CD4-positive, alpha-beta memory T cell (primary cell): ENCODE data around the gene KLK6. TPM values are rescaled to one million over a fixed set of nuclear protein-coding genes. Genes with fewer than 3 reads are reported as not detected.
A peak's percentile ranks its signal among the peaks of the same experiment; 100 is the strongest.

Source experiments
- CTCF ChIA-PET: fragments of 350-600 bp; sonication (Branson Sonifier 250); formaldehyde crosslinking; loops from one replicate; lab custom pipeline; 2021; ENCODE audit warnings: inconsistent platforms; ENCODE audit not compliant: partially characterized antibody; lab: Charles Lee
- POLR2A ChIA-PET: fragments of 350-600 bp; sonication (Branson Sonifier 250); formaldehyde crosslinking; loops from one replicate; lab custom pipeline; 2021; ENCODE audit not compliant: partially characterized antibody; lab: Charles Lee
- DNase-seq, 5 donors: peaks; one replicate each; pipeline versions ENCODE4 v3.0.0 to v3.0.0-alpha.2; 2020 to 2022; ENCODE audit warnings: mixed read lengths in 1 of 5
- H3K27ac ChIP-seq: one replicate; pipeline ENCODE4 v1.7.0; 2013; ENCODE audit warnings: low read depth, low read length
- H3K27me3 ChIP-seq: 2 replicates; pipeline ENCODE4 v1.7.0; 2013; ENCODE audit warnings: mild to moderate bottlenecking, low read length, moderate library complexity; ENCODE audit not compliant: insufficient read depth
- H3K36me3 ChIP-seq: 2 replicates; pipeline ENCODE4 v1.7.0; 2013; ENCODE audit warnings: mild to moderate bottlenecking, low read length, moderate library complexity; ENCODE audit not compliant: insufficient read depth
- H3K4me1 ChIP-seq: 2 replicates; pipeline ENCODE4 v1.7.0; 2013; ENCODE audit warnings: mild to moderate bottlenecking, low read length, moderate library complexity; ENCODE audit not compliant: insufficient read depth
- H3K4me3 ChIP-seq, 2 donors: one replicate each; pipeline ENCODE4 v1.7.0; 2013; ENCODE audit warnings: low read length in 2 of 2, mild to moderate bottlenecking in 1 of 2
- H3K9me3 ChIP-seq, 2 donors: one replicate each; pipeline ENCODE4 v1.7.0; 2013; ENCODE audit warnings: low read length in 2 of 2, control low read depth in 1 of 2; ENCODE audit not compliant: control insufficient read depth in 1 of 2
- H3K27ac Mint-ChIP-seq, 7 donors: one replicate each; pipeline ENCODE4 v1.8.0; 2020 to 2021; ENCODE audit warnings: mixed read lengths in 7 of 7, mild to moderate bottlenecking in 6 of 7, inconsistent platforms in 3 of 7, moderate library complexity in 3 of 7
- H3K27me3 Mint-ChIP-seq, 2 donors: one replicate each; pipeline ENCODE4 v1.8.0; 2020 to 2021; ENCODE audit warnings: mixed read lengths in 2 of 2
- H3K36me3 Mint-ChIP-seq, 2 donors: one replicate each; pipeline ENCODE4 v1.8.0; 2020 to 2021; ENCODE audit warnings: mixed read lengths in 2 of 2, inconsistent platforms in 1 of 2, mild to moderate bottlenecking in 1 of 2
- H3K4me1 Mint-ChIP-seq, 4 donors: one replicate each; pipeline ENCODE4 v1.8.0; 2020 to 2021; ENCODE audit warnings: mixed read lengths in 4 of 4, mild to moderate bottlenecking in 1 of 4
- H3K4me3 Mint-ChIP-seq, 8 donors: one replicate each; pipeline ENCODE4 v1.8.0; 2020 to 2021; ENCODE audit warnings: mixed read lengths in 8 of 8, mild to moderate bottlenecking in 7 of 8, moderate library complexity in 6 of 8, inconsistent platforms in 3 of 8
- H3K9me3 Mint-ChIP-seq, 8 donors: one replicate each; pipeline ENCODE4 v1.8.0; 2020 to 2021; ENCODE audit warnings: mixed read lengths in 8 of 8, mild to moderate bottlenecking in 5 of 8, inconsistent platforms in 3 of 8, moderate library complexity in 1 of 8
- intact Hi-C: fragments of 100-400 bp; cut with micrococcal nuclease; formaldehyde crosslinking; loops from one replicate; pipeline ENCODE4 v1.15.1; 2023
- polyA plus RNA-seq, 2 donors: library from polyadenylated mRNA; unstranded; fragments of 300-500 nt; fragmentation: Illumina TruSeq; gene quantifications; one replicate each; pipeline ENCODE4 v1.2.3, GENCODE V29; 2021
- total RNA-seq, 2 experiments: library from RNA; stranded (reverse); gene quantifications; one replicate each; pipeline ENCODE4 v1.2.3, GENCODE V29; 2021

The KLK6 gene
- total and polyA plus RNA-seq, 4 experiments from 2014 or later, result not detected

- intact Hi-C loops, result no loop called here
- DNase-seq, result no peak
- Histone ChIP-seq H3K4me1 (no peaks in the 10 kb centered on the region), H3K9me3 (no peaks in the 10 kb centered on the region), H3K27ac (no peak overlapping the region), H3K36me3 (no peaks in the 10 kb centered on the region), H3K27me3 (peaks cover 4% of the 10 kb centered on the region), H3K4me3 (no peak overlapping the region)
- ChIA-PET CTCF (no interaction called here), POLR2A (no interaction called here)
- Mint-ChIP-seq H3K4me1 (no peaks in the 10 kb centered on the region), H3K9me3 (peaks cover 0 to 3% (median 0%) of the 10 kb centered on the region in 8 donors), H3K36me3 (no peaks in the 10 kb centered on the region), H3K4me3 (no peak overlapping the region), H3K27me3 (peaks cover 24 to 44% of the 10 kb centered on the region in 2 donors), H3K27ac (no peak overlapping the region)
Measured at GRCh38 chr19:51010066-51010795, 40.8 kb upstream of the KLK6 start.

GRCh38 chr19:51009061-51009891 lies 39.9 kb upstream of the KLK6 start:
- Mint-ChIP-seq H3K4me1 (no peaks in the 10 kb centered on the region), H3K27me3 (peaks cover 22 to 36% of the 10 kb centered on the region in 2 donors), H3K27ac (no peak overlapping the region)

GRCh38 chr19:51007488-51007887 lies 38.1 kb upstream of the KLK6 start:
- H3K27me3 Mint-ChIP-seq, result peaks cover 15 to 22% of the 10 kb centered on the region in 2 donors
- Histone ChIP-seq H3K4me3 (no peak overlapping the region), H3K9me3 (no peaks in the 10 kb centered on the region), H3K4me1 (no peaks in the 10 kb centered on the region), H3K27ac (no peak overlapping the region), H3K36me3 (no peaks in the 10 kb centered on the region), H3K27me3 (peaks cover 3% of the 10 kb centered on the region)
- CTCF ChIA-PET, result interaction anchor here (0.7 kb wide), 1 partner anchor 138 kb away, joined by 3 read pairs; no protein-coding TSS in a partner anchor
- H3K4me1 Mint-ChIP-seq, result no peaks in the 10 kb centered on the region
- peaks cover 0 to 3% (median 0%) of the 10 kb centered on the region in 8 donors for H3K9me3 Mint-ChIP-seq
- intact Hi-C loops, result no loop called here
- no peak for DNase-seq
- H3K27ac Mint-ChIP-seq, result no peak overlapping the region
- POLR2A ChIA-PET, result no interaction called here
- H3K4me3 Mint-ChIP-seq, result no peak overlapping the region
- no peaks in the 10 kb centered on the region for H3K36me3 Mint-ChIP-seq

More at GRCh38 chr19:51009061-51009891, 39.9 kb upstream of the KLK6 start:
- Mint-ChIP-seq H3K9me3 (peaks cover 0 to 3% (median 0%) of the 10 kb centered on the region in 8 donors), H3K36me3 (no peaks in the 10 kb centered on the region), H3K4me3 (no peak overlapping the region)
- no peak overlapping the region for H3K4me3 ChIP-seq
- intact Hi-C loops, result no loop called here
- H3K27ac ChIP-seq, result no peak overlapping the region
- POLR2A ChIA-PET, result no interaction called here
- H3K36me3 ChIP-seq, result no peaks in the 10 kb centered on the region
- H3K9me3 ChIP-seq, result no peaks in the 10 kb centered on the region
- H3K27me3 ChIP-seq, result peaks cover 4% of the 10 kb centered on the region
- DNase-seq, result no peak
- H3K4me1 ChIP-seq, result no peaks in the 10 kb centered on the region
- CTCF ChIA-PET, result no interaction called here

- H3K27ac ChIP-seq, result no peak overlapping the region
- peaks cover 0 to 3% (median 0%) of the 10 kb centered on the region in 8 donors for H3K9me3 Mint-ChIP-seq
- H3K4me1 Mint-ChIP-seq, result no peaks in the 10 kb centered on the region
- H3K36me3 ChIP-seq, result no peaks in the 10 kb centered on the region
- peaks cover 15 to 21% of the 10 kb centered on the region in 2 donors for H3K27me3 Mint-ChIP-seq
- DNase-seq, result no peak
- H3K4me3 ChIP-seq, result no peak overlapping the region
- no peaks in the 10 kb centered on the region for H3K36me3 Mint-ChIP-seq
- H3K4me3 Mint-ChIP-seq, result no peak overlapping the region
- CTCF ChIA-PET, result no interaction called here
- no peak overlapping the region for H3K27ac Mint-ChIP-seq
- H3K27me3 ChIP-seq, result no peaks in the 10 kb centered on the region
- no peaks in the 10 kb centered on the region for H3K4me1 ChIP-seq
- intact Hi-C loops, result no loop called here
- no peaks in the 10 kb centered on the region for H3K9me3 ChIP-seq
- POLR2A ChIA-PET, result no interaction called here
Measured at GRCh38 chr19:51006406-51006805, 37.0 kb upstream of the KLK6 start.

- no peaks in the 10 kb centered on the region for H3K27me3 ChIP-seq
Measured at GRCh38 chr19:51005248-51005647, 35.9 kb upstream of the KLK6 start.

GRCh38 chr19:51003316-51003715 lies 33.9 kb upstream of the KLK6 start:
- H3K27ac Mint-ChIP-seq, result no peak overlapping the region
- Histone ChIP-seq H3K4me1 (no peaks in the 10 kb centered on the region), H3K27ac (no peak overlapping the region), H3K36me3 (no peaks in the 10 kb centered on the region), H3K9me3 (no peaks in the 10 kb centered on the region), H3K4me3 (no peak overlapping the region), H3K27me3 (no peaks in the 10 kb centered on the region)
- intact Hi-C loops, result no loop called here
- DNase-seq, result no peak
- ChIA-PET POLR2A (no interaction called here), CTCF (no interaction called here)
- no peaks in the 10 kb centered on the region for H3K4me1 Mint-ChIP-seq
- no peaks in the 10 kb centered on the region for H3K9me3 Mint-ChIP-seq
- no peak overlapping the region for H3K4me3 Mint-ChIP-seq
- H3K27me3 Mint-ChIP-seq, result peaks cover 15 to 19% of the 10 kb centered on the region in 2 donors
- no peaks in the 10 kb centered on the region for H3K36me3 Mint-ChIP-seq

More at GRCh38 chr19:51005248-51005647, 35.9 kb upstream of the KLK6 start:
- no peaks in the 10 kb centered on the region for H3K4me1 Mint-ChIP-seq
- POLR2A ChIA-PET, result no interaction called here
- Histone ChIP-seq H3K4me1 (no peaks in the 10 kb centered on the region), H3K9me3 (no peaks in the 10 kb centered on the region), H3K4me3 (no peak overlapping the region), H3K36me3 (no peaks in the 10 kb centered on the region), H3K27ac (no peak overlapping the region)
- H3K9me3 Mint-ChIP-seq, result no peaks in the 10 kb centered on the region
- DNase-seq, result no peak
- intact Hi-C loops, result no loop called here
- H3K27ac Mint-ChIP-seq, result no peak overlapping the region
- peaks cover 20% of the 10 kb centered on the region in 2 donors for H3K27me3 Mint-ChIP-seq
- H3K4me3 Mint-ChIP-seq, result no peak overlapping the region
- no peaks in the 10 kb centered on the region for H3K36me3 Mint-ChIP-seq
- CTCF ChIA-PET, result no interaction called here

- Mint-ChIP-seq H3K36me3 (no peaks in the 10 kb centered on the region), H3K4me3 (peak overlapping the region in 1 of 8 donors; percentile 26), H3K4me1 (no peaks in the 10 kb centered on the region), H3K27me3 (peaks cover 15 to 24% of the 10 kb centered on the region in 2 donors), H3K27ac (no peak overlapping the region), H3K9me3 (no peaks in the 10 kb centered on the region)
- Histone ChIP-seq H3K27ac (no peak overlapping the region), H3K4me1 (no peaks in the 10 kb centered on the region), H3K9me3 (no peaks in the 10 kb centered on the region), H3K4me3 (no peak overlapping the region), H3K36me3 (no peaks in the 10 kb centered on the region), H3K27me3 (no peaks in the 10 kb centered on the region)
- no peak for DNase-seq
- ChIA-PET CTCF (interaction anchor here (0.6 kb wide), 1 partner anchor 9 kb away, joined by 3 read pairs; no protein-coding TSS in a partner anchor), POLR2A (no interaction called here)
- intact Hi-C loops, result no loop called here
Measured at GRCh38 chr19:51002542-51003311, 33.3 kb upstream of the KLK6 start.
